K562 treated with DMSO at 1 percent for 4 hours (cell line): ENCODE measurements around the gene PCDHA6. TPM values are rescaled to one million over a fixed set of nuclear protein-coding genes. Genes with fewer than 3 reads are reported as not detected.

Experiments used
- total RNA-seq: library from RNA; unstranded; fragments of 300-600 nt; gene quantifications from 2 replicates; pipeline ENCODE4 v1.2.3, GENCODE V29; 2022; ENCODE audit not compliant: insufficient read depth

Gene PCDHA6
- total RNA-seq, 1 experiment from 2014 or later: not detected

Other genes with a start within 250 kb of the PCDHA6 start
- 4.9 TPM in 1 of 2 replicates, not detected in the other for gene CD14, start 194.8 kb upstream of the PCDHA6 start, total RNA-seq
- gene TMCO6, start 188.5 kb upstream of the PCDHA6 start, total RNA-seq: 10.4 and 10.7 TPM in 2 replicates
- gene NDUFA2, start 180.3 kb upstream of the PCDHA6 start, total RNA-seq: 172 and 175 TPM in 2 replicates
- 149 and 176 TPM in 2 replicates for gene IK, start 180.1 kb upstream of the PCDHA6 start, total RNA-seq
- 43.1 and 46.0 TPM in 2 replicates for gene WDR55, start 163.1 kb upstream of the PCDHA6 start, total RNA-seq
- 3.3 and 7.0 TPM in 2 replicates for gene DND1, start 154.4 kb upstream of the PCDHA6 start, total RNA-seq
- 43.5 and 55.6 TPM in 2 replicates for gene HARS1, start 136.6 kb upstream of the PCDHA6 start, total RNA-seq
- 10.2 and 15.1 TPM in 2 replicates for gene HARS2, start 136.5 kb upstream of the PCDHA6 start, total RNA-seq
- gene ZMAT2, start 127.5 kb upstream of the PCDHA6 start, total RNA-seq: 34.6 and 43.0 TPM in 2 replicates
- gene PCDHA1, start 41.8 kb upstream of the PCDHA6 start, total RNA-seq: not detected in 2 replicates
- not detected in 2 replicates for gene PCDHA2, start 33.1 kb upstream of the PCDHA6 start, total RNA-seq
- gene PCDHA3, start 26.9 kb upstream of the PCDHA6 start, total RNA-seq: not detected in 2 replicates
- gene PCDHA4, start 20.9 kb upstream of the PCDHA6 start, total RNA-seq: not detected in 2 replicates
- not detected in 2 replicates for gene PCDHA5, start 6.3 kb upstream of the PCDHA6 start, total RNA-seq
- gene PCDHA7, start 6.3 kb downstream of the PCDHA6 start, total RNA-seq: not detected in 2 replicates
- not detected in 2 replicates for gene PCDHA8, start 13.2 kb downstream of the PCDHA6 start, total RNA-seq
- gene PCDHA9, start 20.4 kb downstream of the PCDHA6 start, total RNA-seq: not detected in 2 replicates
- not detected in 2 replicates for gene PCDHA10, start 27.9 kb downstream of the PCDHA6 start, total RNA-seq
- not detected in 2 replicates for gene PCDHA11, start 41.0 kb downstream of the PCDHA6 start, total RNA-seq
- gene PCDHA12, start 47.3 kb downstream of the PCDHA6 start, total RNA-seq: not detected in 2 replicates
- not detected in 2 replicates for gene PCDHA13, start 54.2 kb downstream of the PCDHA6 start, total RNA-seq
- gene PCDHAC1, start 98.3 kb downstream of the PCDHA6 start, total RNA-seq: not detected in 2 replicates
- gene PCDHAC2, start 138.5 kb downstream of the PCDHA6 start, total RNA-seq: not detected in 2 replicates
- not detected in 2 replicates for gene PCDHB1, start 223.4 kb downstream of the PCDHA6 start, total RNA-seq